KOPT-K1 (cell line): ENCODE measurements around the gene RGPD6.
"Not testable (repeated sequence)": the region's sequence is repeated elsewhere in the genome, so short reads cannot be mapped to it uniquely, and the experiment has no call there.

Source experiments
- H3K27ac ChIP-seq: fragments of 200-600 bp; sonication (generic); 2 replicates; pipeline ENCODE4 v1.5.1; 2016; ENCODE audit warnings: antibody characterized with exemption, mild to moderate bottlenecking, low read depth, low read length; ENCODE audit not compliant: poor library complexity, severe bottlenecking
- H3K36me3 ChIP-seq: fragments of 200-600 bp; sonication (generic); 2 replicates; pipeline ENCODE4 v1.5.1; 2017; ENCODE audit warnings: antibody characterized with exemption, mild to moderate bottlenecking, low read length, moderate library complexity; ENCODE audit not compliant: insufficient read depth
- H3K9me3 ChIP-seq: fragments of 200-600 bp; sonication (generic); 2 replicates; pipeline ENCODE4 v1.5.1; 2017; ENCODE audit warnings: antibody characterized with exemption, low read length, mild to moderate bottlenecking; ENCODE audit not compliant: insufficient read depth, poor library complexity, severe bottlenecking

Gene RGPD6

DNA sequence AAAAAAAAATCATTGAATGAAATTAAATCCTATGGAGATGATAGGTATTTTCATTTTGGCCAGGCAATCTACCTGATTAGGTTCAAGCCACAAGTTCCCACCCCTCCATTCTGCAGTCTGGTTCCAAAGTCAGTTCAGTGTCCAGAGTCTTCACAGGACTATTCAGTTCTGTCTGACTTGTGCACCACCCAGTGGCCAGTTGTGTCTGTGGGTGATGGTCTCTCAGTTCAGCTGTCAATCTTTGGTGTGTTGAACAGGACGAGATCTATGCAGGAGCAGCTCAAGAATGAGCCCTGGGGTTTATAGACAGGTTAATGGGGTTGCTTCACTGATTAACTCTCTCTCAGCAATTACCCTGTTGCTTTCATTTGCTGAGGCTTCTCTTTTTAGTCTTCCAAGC is 1.4 kb upstream of the RGPD6 start:
- not testable (repeated sequence) for H3K36me3 ChIP-seq, H3K27ac ChIP-seq, H3K9me3 ChIP-seq

DNA sequence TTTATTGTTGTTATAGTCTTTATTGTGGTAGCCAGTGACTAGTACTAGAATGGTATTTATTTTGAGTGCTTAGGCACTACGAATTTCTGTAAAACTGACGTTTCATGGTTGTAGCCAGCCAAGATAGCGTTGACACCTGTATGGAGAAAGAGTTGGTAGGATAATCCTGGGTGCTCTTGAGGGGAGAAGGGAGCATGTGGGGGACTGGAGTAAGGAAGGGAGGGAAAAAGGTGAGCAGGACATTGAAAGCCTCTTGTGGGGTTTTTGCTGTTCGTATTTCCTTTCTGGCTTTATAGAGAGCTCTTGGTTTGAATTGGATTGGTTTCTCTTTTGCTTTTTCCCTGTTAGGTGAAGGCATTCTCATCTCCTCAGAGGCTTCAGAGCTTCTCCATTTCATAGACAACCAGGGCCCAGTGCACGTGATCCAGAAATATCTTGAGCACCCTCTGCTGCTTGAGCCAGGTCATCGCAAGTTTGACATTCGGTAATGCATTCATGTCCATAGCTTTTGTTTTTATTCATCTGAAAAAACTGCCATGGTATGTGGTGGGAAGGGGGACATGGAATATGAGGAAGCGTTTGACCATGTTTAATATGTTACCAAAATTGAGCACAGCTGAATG is 77.2 kb downstream of the RGPD6 start:
- not testable (repeated sequence) for H3K27ac ChIP-seq, H3K36me3 ChIP-seq, H3K9me3 ChIP-seq

DNA sequence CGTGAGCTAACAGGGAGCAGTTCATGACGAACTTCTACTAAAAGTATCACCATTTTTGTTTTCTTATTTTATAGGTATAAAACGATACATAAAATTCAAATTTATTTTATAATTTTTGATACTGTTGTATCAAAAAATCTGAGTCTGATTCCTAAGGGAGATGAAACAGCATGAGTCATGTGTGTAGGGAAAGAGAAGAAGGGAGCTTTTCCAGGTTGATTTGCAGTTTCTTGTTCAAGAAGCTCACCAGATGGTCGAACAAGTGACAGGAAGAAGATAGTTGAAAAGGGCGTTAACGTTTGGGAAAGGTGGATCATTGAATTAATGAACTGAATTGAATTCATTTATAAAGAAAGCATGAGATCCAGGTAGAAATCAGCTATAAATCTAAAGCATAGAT is 81.0 kb downstream of the RGPD6 start:
- H3K9me3 ChIP-seq, H3K27ac ChIP-seq, H3K36me3 ChIP-seq: not testable (repeated sequence)

DNA sequence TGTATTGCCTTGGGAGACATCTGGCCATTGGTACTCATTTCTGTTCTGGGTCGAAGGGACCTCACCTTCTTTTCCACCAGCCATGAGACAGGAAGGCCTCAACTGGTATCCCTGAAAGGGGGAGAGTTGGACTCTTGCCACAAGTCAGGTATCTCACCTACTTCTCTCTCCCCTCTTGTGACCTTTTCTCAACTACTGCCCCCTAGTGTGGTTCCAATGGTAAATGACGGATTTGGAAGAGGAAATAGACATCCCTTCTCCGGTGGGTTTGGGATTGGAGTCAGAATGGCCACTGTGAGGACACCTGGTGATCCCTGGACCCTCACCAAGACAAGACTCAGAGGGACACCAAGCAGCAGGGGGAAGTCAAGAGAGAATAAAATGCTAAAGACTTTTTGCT is 82.5 kb downstream of the RGPD6 start:
- not testable (repeated sequence) for H3K27ac ChIP-seq, H3K9me3 ChIP-seq, H3K36me3 ChIP-seq

DNA sequence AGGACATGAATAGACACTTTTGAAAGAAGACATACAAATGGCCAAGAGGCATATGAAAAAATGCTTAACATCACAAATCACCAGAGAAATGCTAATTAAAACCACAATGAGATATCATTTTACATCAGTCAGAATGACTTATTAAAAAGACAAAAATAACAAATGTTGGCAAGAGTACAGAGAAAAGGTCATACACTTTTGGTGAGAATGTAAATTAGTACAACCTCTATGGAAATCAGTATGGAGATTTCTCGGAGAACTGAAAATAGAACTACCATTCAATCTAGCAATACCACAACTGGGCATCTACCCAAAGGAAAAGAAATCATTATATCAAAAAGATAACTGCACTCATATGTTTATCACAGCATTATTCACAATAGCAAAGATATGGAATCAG is 88.0 kb downstream of the RGPD6 start:
- H3K36me3 ChIP-seq, H3K27ac ChIP-seq, H3K9me3 ChIP-seq: not testable (repeated sequence)

DNA sequence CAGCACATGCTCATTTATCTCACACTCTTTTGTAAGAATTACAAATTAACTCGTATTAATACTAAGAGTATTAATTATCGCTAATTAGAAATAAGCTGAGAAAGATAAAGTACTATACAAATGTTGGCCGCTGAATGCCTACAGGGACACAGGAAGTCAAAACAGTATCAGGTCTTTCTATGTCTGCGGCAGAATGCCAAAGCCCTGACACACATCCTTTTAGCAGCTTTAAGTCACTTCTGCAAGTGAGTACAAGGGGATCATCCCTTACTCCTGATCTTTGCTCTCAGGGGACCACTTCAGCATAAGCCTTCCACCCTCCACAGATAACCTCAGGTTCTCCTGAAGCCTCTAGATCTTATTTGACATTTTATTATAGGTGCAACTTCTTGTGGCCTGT is 94.3 kb downstream of the RGPD6 start:
- H3K36me3 ChIP-seq, H3K9me3 ChIP-seq, H3K27ac ChIP-seq: not testable (repeated sequence)

DNA sequence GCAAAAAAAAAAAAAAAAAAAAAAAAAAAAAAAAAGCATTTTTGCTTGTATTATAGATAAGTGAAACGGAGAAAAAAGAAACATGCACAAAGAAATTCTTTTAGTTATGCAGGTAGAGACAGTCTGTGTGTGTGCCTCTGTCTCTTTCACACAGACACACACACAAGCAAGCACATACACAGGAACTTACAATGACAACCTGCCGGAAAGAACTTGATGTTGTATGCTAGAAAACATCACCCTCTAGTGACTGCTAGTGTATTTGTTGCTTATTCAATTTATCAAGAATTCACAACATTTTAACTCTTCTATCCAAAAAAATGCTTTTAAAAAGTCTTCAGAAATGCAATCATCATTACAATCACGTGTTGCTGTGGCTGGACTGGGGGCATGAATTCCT is 95.8 kb downstream of the RGPD6 start:
- not testable (repeated sequence) for H3K36me3 ChIP-seq, H3K9me3 ChIP-seq, H3K27ac ChIP-seq

DNA sequence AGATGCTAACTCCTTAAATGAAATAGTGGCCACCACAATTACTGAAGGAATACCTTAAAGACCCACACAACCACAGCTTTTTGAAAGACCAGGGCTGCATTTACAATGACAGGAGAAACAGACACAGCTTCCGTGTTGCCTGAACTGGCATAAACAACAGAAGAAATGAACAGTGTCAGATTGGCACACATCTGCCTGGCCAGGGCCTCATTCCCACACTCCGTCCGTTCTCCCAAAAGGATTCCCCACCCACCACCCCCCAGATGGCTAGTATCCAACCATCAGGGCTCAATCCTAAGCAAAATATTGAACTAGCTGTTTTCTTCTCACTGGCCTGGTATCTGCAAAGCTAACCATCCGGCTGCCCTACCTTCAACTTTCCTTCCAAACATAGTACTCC is 96.9 kb downstream of the RGPD6 start:
- H3K36me3 ChIP-seq, H3K27ac ChIP-seq, H3K9me3 ChIP-seq: not testable (repeated sequence)

DNA sequence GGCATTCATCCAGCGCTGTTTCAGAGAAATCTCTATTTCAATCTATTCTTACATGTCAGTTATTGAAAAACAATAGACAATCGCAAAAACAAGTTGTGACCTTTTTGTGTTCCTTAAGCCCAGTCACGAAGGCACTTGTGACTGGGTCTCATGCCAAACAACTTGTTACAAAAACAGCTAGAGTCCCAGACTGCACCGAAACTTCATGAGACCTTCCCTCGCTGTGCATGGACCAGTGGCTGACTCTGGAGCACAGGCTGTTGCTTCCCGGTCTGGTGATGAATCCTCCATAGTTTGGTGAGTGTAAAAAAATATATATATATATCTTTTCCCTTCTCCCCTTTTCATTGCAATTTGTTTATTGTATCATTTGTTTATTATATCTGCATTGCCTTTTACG is 99.7 kb downstream of the RGPD6 start:
- not testable (repeated sequence) for H3K36me3 ChIP-seq, H3K27ac ChIP-seq, H3K9me3 ChIP-seq

DNA sequence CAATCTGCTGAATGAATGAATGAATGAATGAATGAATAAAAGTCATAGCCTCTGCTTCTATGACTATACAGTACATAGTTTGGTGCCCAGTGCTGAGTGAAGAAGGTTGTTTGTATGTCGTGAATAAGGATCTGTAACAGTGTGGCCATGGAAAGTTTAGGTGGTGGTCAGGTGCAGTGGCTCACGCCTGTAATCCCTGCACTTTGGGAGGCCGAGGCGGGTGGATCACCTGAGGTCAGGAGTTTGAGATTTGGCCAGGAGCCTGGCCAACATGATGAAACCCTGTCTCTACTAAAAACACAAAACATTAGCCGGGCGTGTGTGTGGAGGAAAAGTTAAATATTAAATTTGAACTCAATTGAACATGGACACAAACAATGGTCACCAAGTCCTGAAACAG is 100.1 kb downstream of the RGPD6 start:
- not testable (repeated sequence) for H3K36me3 ChIP-seq, H3K27ac ChIP-seq, H3K9me3 ChIP-seq

DNA sequence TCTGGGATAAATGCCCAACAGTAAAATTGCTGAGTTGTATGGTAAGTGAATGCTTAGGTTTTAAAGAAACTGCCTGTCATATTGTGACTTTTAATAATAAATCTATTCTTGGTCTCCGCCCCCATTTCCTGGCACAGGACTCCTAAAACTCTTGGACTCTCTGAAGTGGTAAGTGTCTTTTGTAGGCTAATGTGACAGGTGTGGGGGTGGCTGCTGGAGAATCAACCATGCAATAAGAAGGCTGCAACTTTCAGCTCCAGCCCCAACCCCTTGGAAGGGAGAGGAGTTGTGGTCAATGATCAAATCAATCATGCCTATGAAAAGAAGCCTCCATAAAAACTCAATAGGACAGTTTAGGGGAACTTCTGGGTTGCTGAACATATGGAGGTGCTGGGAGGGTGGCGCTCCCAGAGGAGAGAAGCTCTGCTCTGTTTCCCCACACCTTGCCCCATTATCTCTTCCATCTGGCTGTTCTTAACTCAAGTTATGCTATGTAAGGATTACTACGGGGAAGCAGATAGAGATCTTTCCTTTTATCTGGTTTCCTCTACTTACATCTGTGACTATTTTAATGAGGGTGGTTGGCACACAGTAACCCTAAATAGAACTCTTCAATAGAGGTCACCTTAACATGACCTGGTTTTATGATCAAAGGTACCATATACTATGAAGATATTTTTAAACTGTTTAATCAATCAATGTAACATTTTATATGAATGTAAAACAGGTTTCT is 101.2 kb downstream of the RGPD6 start:
- not testable (repeated sequence) for H3K27ac ChIP-seq, H3K9me3 ChIP-seq, H3K36me3 ChIP-seq

DNA sequence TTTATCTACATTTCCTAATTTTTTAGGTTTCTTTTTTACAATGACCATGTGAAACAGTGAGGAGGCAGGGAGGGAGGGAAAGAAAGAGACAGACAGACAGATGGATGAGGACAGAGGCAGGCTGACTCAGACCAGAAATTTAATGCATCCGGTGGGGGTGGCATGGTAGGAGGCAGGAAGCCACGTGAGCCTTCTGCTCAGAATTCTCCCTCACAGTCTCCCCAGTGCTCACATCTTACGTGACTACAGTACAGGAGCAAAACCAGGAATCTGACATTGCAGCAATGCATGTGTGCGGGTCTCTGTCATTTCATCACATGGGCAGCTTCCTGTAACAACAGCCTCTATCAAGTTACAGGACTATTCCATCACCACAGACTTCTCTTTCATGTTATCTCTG is 102.1 kb downstream of the RGPD6 start:
- not testable (repeated sequence) for H3K9me3 ChIP-seq, H3K27ac ChIP-seq, H3K36me3 ChIP-seq

DNA sequence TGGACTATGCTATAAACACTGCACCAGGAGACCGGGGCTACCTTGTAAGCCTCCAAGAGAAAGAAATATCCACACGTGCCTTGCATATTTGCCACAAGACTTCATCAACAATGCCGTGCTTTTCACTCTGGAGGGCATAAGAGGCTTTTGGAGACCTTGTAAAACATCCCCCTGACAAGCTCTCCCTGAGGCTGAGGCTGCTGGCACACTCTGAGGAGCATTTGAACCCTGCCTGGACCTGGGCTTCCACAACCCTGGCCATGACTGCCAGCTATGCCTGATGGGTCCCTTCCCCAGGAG is 104.0 kb downstream of the RGPD6 start:
- not testable (repeated sequence) for H3K9me3 ChIP-seq, H3K36me3 ChIP-seq, H3K27ac ChIP-seq

DNA sequence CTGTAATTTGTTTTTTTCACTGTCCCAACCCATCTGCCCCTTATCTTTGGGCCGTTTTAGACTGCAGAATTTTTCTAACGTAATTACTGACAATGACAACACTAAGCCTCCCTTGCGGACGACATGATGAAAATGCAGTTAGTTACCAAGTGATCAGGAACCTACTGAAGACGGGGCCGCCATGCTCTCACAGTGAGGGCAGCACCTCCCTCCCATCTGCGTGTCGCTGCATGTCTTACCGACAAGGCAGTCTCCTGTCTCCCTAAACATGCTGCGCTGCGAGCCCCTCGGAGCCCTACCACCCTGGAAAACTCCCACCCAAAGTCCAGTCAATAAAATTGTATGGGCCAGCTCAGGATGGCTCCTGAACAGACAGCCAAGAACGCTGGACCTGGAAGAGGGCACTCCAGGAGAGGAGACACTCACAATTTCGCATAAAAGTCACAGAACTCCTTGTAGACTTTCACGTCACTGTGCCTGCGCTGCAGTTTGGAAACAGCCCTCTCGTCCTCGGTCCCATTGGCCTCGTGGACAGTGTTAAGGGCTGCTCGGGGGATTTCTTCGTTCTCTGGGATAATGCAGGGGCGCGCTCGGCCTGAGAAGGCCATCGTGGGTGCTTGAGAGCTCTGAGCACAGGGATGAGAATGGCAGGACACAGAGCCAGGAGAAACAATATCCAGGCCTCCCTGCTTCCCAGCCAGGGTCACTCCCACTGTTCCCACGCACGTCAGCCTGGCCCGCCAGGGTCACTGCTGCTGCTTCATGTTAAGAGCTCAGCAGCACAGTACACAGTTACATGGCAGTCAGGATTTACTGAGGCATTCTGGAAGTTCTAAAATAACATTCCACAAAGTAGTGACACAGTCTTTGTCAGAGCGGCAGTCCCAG is 104.6 kb downstream of the RGPD6 start, which contains the start of gene LIMS4:
Gene LIMS4, minus strand, starts transcription at position 646 of the 888 bp plus-strand sequence. Its CDS starts 38 bp downstream, at position 608.
- not testable (repeated sequence) for H3K36me3 ChIP-seq, H3K9me3 ChIP-seq, H3K27ac ChIP-seq

DNA sequence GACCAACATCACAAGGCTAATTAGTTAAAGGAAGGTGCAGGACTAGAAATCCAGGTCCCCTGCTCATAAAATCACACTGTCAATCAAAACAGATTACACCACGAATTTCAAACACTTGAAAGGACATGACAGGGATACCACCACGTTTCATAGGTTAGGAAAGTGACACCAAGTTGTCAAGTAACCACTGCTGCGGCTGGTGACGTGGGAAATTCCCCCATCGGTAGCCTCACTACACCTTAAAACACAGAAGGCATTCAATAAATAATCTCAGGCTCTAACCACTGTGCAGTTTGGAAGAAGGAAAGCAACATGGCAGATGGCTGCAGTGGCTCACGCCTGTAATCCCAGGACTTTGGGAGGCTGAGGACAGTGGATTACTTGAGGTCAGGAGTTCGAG is 108.1 kb downstream of the RGPD6 start:
- H3K27ac ChIP-seq, H3K36me3 ChIP-seq: not testable (repeated sequence)

DNA sequence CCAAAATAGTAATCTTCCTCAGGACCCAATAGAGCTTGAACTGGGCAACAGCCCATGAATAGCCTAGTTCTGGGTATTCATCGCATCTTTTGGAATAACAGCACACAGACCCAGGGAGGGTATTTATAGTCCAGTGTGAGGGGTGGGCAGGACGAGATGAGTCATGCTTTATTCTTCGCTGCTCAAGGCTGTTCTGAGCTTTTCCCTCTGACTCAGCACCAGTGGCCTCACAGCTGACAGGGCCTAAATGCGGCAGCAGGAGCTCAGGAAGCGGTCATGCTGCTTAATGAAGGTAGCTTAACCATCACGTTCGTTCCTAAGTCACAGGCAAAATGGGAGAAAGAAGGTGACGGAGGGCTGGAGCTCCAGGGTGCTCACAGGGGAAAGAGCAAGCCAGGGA is 111.7 kb downstream of the RGPD6 start:
- H3K27ac ChIP-seq, H3K36me3 ChIP-seq, H3K9me3 ChIP-seq: not testable (repeated sequence)

More for the DNA sequence above, 108.1 kb downstream of the RGPD6 start:
- not testable (repeated sequence) for H3K9me3 ChIP-seq
